Measurements from ENCODE around the gene RAB40C. TPM values are rescaled to one million over a fixed set of nuclear protein-coding genes. Genes with fewer than 3 reads are reported as not detected.
A peak's percentile ranks its signal among the peaks of the same experiment; 100 is the strongest.

The RAB40C gene
- total RNA-seq, 1 donor from 2014 or later, result 25.1 TPM

GRCh38 chr16:608019-608418 lies 18.2 kb downstream of the RAB40C start:
- no peak for DNase-seq (ENCODE audit: extremely low read depth, low read depth, low spot score)

- no peak for DNase-seq (ENCODE audit: extremely low read depth, low read depth, low spot score)
Measured at GRCh38 chr16:609316-609715, 19.4 kb downstream of the RAB40C start.

- DNase-seq (ENCODE audit: extremely low read depth, low read depth, low spot score), result no peak
Measured at GRCh38 chr16:609984-610383, 20.1 kb downstream of the RAB40C start.

GRCh38 chr16:610513-611381 lies 20.9 kb downstream of the RAB40C start:
- no peak for DNase-seq (ENCODE audit: extremely low read depth, low read depth, low spot score)

- no peak for DNase-seq (ENCODE audit: extremely low read depth, low read depth, low spot score)
Measured at GRCh38 chr16:615122-615521, 25.3 kb downstream of the RAB40C start.

- no peak for DNase-seq (ENCODE audit: extremely low read depth, low read depth, low spot score)
Measured at GRCh38 chr16:616733-617586, 27.1 kb downstream of the RAB40C start.

GRCh38 chr16:617855-618254 lies 28.0 kb downstream of the RAB40C start:
- DNase-seq (ENCODE audit: extremely low read depth, low read depth, low spot score), result no peak

- DNase-seq (ENCODE audit: extremely low read depth, low read depth, low spot score), result no peak
Measured at GRCh38 chr16:619476-620100, 29.7 kb downstream of the RAB40C start.

GRCh38 chr16:620700-621525 lies 31.0 kb downstream of the RAB40C start:
- DNase-seq (ENCODE audit: extremely low read depth, low read depth, low spot score), result no peak

GRCh38 chr16:621526-622105 lies 31.8 kb downstream of the RAB40C start:
- DNase-seq (ENCODE audit: extremely low read depth, low read depth, low spot score), result no peak

- DNase-seq (ENCODE audit: extremely low read depth, low read depth, low spot score), result no peak
Measured at GRCh38 chr16:622920-623280, 33.0 kb downstream of the RAB40C start.

- no peak for DNase-seq (ENCODE audit: extremely low read depth, low read depth, low spot score)
Measured at GRCh38 chr16:624526-625070, 34.7 kb downstream of the RAB40C start.

GRCh38 chr16:625117-625976 lies 35.5 kb downstream of the RAB40C start:
- DNase-seq (ENCODE audit: extremely low read depth, low read depth, low spot score), result no peak

GRCh38 chr16:625977-626765 lies 36.3 kb downstream of the RAB40C start:
- DNase-seq (ENCODE audit: extremely low read depth, low read depth, low spot score), result no peak

- DNase-seq (ENCODE audit: extremely low read depth, low read depth, low spot score), result peak; percentile 42
Measured at GRCh38 chr16:626787-627453, 37.1 kb downstream of the RAB40C start.

GRCh38 chr16:627454-628239 lies 37.8 kb downstream of the RAB40C start:
- no peak for DNase-seq (ENCODE audit: extremely low read depth, low read depth, low spot score)

Data from glomerular endothelial cell (primary cell).